K562 (cell line): ENCODE results near the gene LLCFC1. TPM values are rescaled to one million over a fixed set of nuclear protein-coding genes. Genes with fewer than 3 reads are reported as not detected.

ENCODE experiments used
- ATAC-seq: fragments of 200-7000 bp; cut with Tn5 transposase; 3 replicates; pipeline ENCODE4 v1.9.1; 2020; ENCODE audit warnings: moderate library complexity
- BruUV-seq: library from RNA; stranded (reverse); fragments of 400-500 nt; replicated peaks from 2 replicates; lab custom pipeline; 2021; lab: Mats Ljungman, UMichigan
- CTCF ChIA-PET: fragments of 300-600 bp; formaldehyde crosslinking; extraction: SDS; loops from one replicate; lab custom pipeline; 2021; ENCODE audit warnings: low intra/inter-chr PET ratio; lab: Yijun Ruan, JAX
- POLR2A ChIA-PET: fragments of 300-600, 350-650 bp; sonication (Branson Sonifier 250); formaldehyde crosslinking; extraction: SDS; loops from one replicate; lab custom pipeline; 2021; ENCODE audit warnings: antibody characterized with exemption, inconsistent platforms; lab: Yijun Ruan, JAX
- DNase-seq, 4 experiments: peaks; one replicate each; pipeline versions ENCODE4 v3.0.0 to v3.0.0-alpha.2; 2011 to 2018; ENCODE audit warnings: low spot score in 3 of 4, mixed read lengths in 3 of 4; ENCODE audit errors: extremely low read depth in 1 of 4
- FAIRE-seq: peaks from 2 replicates; lab custom pipeline; 2011; peaks lifted over from hg19 to GRCh38; lab: Jason Lieb, UNC
- H2AFZ ChIP-seq: 2 replicates; pipeline ENCODE4 v1.6.0; 2011; ENCODE audit warnings: low read depth, low read length, control low read depth, inconsistent platforms
- H3K27ac ChIP-seq: fragments of 200-600 bp; 3 replicates; pipeline ENCODE4 v1.8.0; 2011; ENCODE audit warnings: low read depth, mild to moderate bottlenecking, control low read depth, inconsistent platforms, low read length, moderate library complexity, mixed read lengths; ENCODE audit errors: extremely low read depth
- H3K27me3 ChIP-seq, 2 experiments: fragments of 300-600 bp in 1 of 2; 2 replicates in 1 of 2; 3 replicates in 1 of 2; pipeline versions ENCODE4 v1.6.0 to v1.8.0; 2011; ENCODE audit warnings: inconsistent platforms in 2 of 2, low read length in 2 of 2, mild to moderate bottlenecking in 1 of 2, mixed read lengths in 1 of 2, moderate library complexity in 1 of 2; ENCODE audit not compliant: control insufficient read depth in 2 of 2, insufficient read depth in 2 of 2
- H3K36me3 ChIP-seq: fragments of 300-600 bp; 3 replicates; pipeline ENCODE4 v1.8.0; 2011; ENCODE audit warnings: mild to moderate bottlenecking, low read length, inconsistent platforms; ENCODE audit not compliant: control insufficient read depth, insufficient read depth
- H3K4me1 ChIP-seq, 2 experiments: fragments of 200-600 bp in 1 of 2; replicated peaks in 1 of 2; 2 replicates in 1 of 2; 3 replicates in 1 of 2; pipeline versions ENCODE4 v1.5.1 to v1.8.0; 2011; ENCODE audit warnings: inconsistent platforms in 2 of 2, low read length in 2 of 2, mild to moderate bottlenecking in 1 of 2, mixed read lengths in 1 of 2, moderate library complexity in 1 of 2; ENCODE audit not compliant: control insufficient read depth in 2 of 2, insufficient read depth in 2 of 2
- H3K4me2 ChIP-seq: 2 replicates; pipeline ENCODE4 v1.6.1; 2011; ENCODE audit warnings: low read length, control low read depth, inconsistent platforms, mixed read lengths; ENCODE audit not compliant: insufficient read depth
- H3K4me3 ChIP-seq: fragments of 200-600 bp; sonication (generic), shearing (Covaris generic); 2 replicates; pipeline ENCODE4 v1.5.1; 2016; ENCODE audit warnings: control low read depth, inconsistent platforms
- H3K79me2 ChIP-seq: fragments of 200-600 bp; 3 replicates; pipeline ENCODE4 v1.8.0; 2011; ENCODE audit warnings: low read length, inconsistent platforms; ENCODE audit not compliant: control insufficient read depth, insufficient read depth
- H3K9ac ChIP-seq, 2 experiments: 2 replicates each; pipeline versions ENCODE4 v1.6.0 to v1.6.1; 2011; ENCODE audit warnings: low read depth in 2 of 2, low read length in 2 of 2, control low read depth in 1 of 2, inconsistent platforms in 1 of 2, mild to moderate bottlenecking in 1 of 2, mixed read lengths in 1 of 2; ENCODE audit not compliant: insufficient read depth in 1 of 2
- H3K9me1 ChIP-seq: one replicate; pipeline ENCODE4 v1.6.0; 2011; ENCODE audit warnings: inconsistent platforms, mild to moderate bottlenecking, low read length, moderate library complexity; ENCODE audit not compliant: control insufficient read depth, insufficient read depth
- H3K9me3 ChIP-seq: replicated peaks from 2 replicates; pipeline ENCODE4 v1.5.1; 2011; ENCODE audit warnings: low read depth, low read length, inconsistent platforms; ENCODE audit not compliant: control insufficient read depth, insufficient read depth
- H4K20me1 ChIP-seq: replicated peaks from 2 replicates; pipeline ENCODE4 v1.6.1; 2011; ENCODE audit warnings: low read length, inconsistent platforms, mixed read lengths; ENCODE audit not compliant: control insufficient read depth, insufficient read depth
- ASH1L ChIP-seq: fragments of 450-650 bp; IDR thresholded peaks from 2 replicates; pipeline ENCODE4 v1.6.1; 2018; ENCODE audit warnings: borderline replicate concordance, mild to moderate bottlenecking, low read depth; ENCODE audit not compliant: partially characterized antibody
- ATF7 ChIP-seq: fragments of 450-650 bp; IDR thresholded peaks from 2 replicates; pipeline ENCODE4 v1.7.1; 2014; ENCODE audit warnings: mild to moderate bottlenecking, moderate library complexity
- BRD9 ChIP-seq: fragments of 450-650 bp; IDR thresholded peaks from 2 replicates; pipeline ENCODE4 v1.6.1; 2018; ENCODE audit warnings: low read depth; ENCODE audit not compliant: partially characterized antibody
- CREB3 ChIP-seq: fragments of 450-650 bp; conservative IDR thresholded peaks from 2 replicates; pipeline ENCODE4 v1.6.1; 2016; ENCODE audit warnings: missing genetic modification characterization, low read depth, mild to moderate bottlenecking, missing compliant biosample characterization, moderate library complexity
- CSDE1 ChIP-seq, 2 experiments: fragments of 450-650 bp; IDR thresholded peaks; 2 replicates each; pipeline ENCODE4 v1.6.1; 2016; ENCODE audit warnings: mild to moderate bottlenecking in 1 of 2
- IRF2 ChIP-seq: sonication (generic); formaldehyde crosslinking; IDR thresholded peaks from 2 replicates; pipeline ENCODE4 v1.8.1; 2022; ENCODE audit warnings: mild to moderate bottlenecking, missing genetic modification reagents
- MXD1 ChIP-seq: fragments of 250-450 bp; sonication (Bioruptor Pico); IDR thresholded peaks from 2 replicates; pipeline ENCODE4 v1.8.0; 2021; ENCODE audit warnings: borderline replicate concordance, mild to moderate bottlenecking, moderate library complexity; ENCODE audit not compliant: poor library complexity, severe bottlenecking
- PBX2 ChIP-seq, 2 experiments: IDR thresholded peaks in 1 of 2; conservative IDR thresholded peaks in 1 of 2; 2 replicates each; pipeline ENCODE4 v1.6.1; 2016; ENCODE audit warnings: low read depth in 2 of 2, mild to moderate bottlenecking in 1 of 2, missing compliant biosample characterization in 1 of 2, missing genetic modification characterization in 1 of 2, moderate library complexity in 1 of 2
- RBM34 ChIP-seq: fragments of 200-400 bp; formaldehyde crosslinking; IDR thresholded peaks from 2 replicates; pipeline ENCODE4 v1.6.1; 2018; ENCODE audit warnings: low read length, borderline replicate concordance; ENCODE audit not compliant: insufficient read depth
- TCF15 ChIP-seq: fragments of 250-450 bp; sonication (Bioruptor Pico); IDR thresholded peaks from 2 replicates; pipeline ENCODE4 v1.8.0; 2022; ENCODE audit warnings: moderate library complexity, mild to moderate bottlenecking, inconsistent platforms
- ZFP30 ChIP-seq: fragments of 250-450 bp; sonication (Bioruptor Pico); IDR thresholded peaks from 2 replicates; pipeline ENCODE4 v1.8.0; 2022; ENCODE audit warnings: moderate library complexity, mild to moderate bottlenecking, inconsistent platforms, borderline replicate concordance
- ZNF766 ChIP-seq: fragments of 200-800 bp; sonication (Bioruptor generic); conservative IDR thresholded peaks from 2 replicates; pipeline ENCODE4 v1.6.1; 2016; ENCODE audit warnings: missing genetic modification characterization, missing compliant biosample characterization
- WGBS: fragments of 100-300 bp; shearing (Covaris generic); methylation state at CpG from one replicate; pipeline ENCODE4 v1.1.6; 2016; ENCODE audit warnings: low coverage, mixed read lengths; ENCODE audit not compliant: insufficient coverage; ENCODE audit errors: missing lambda C conversion rate; 5-methylcytosine and 5-hydroxymethylcytosine counted together
- in situ Hi-C: fragments of 300-500 bp; cut with MboI; formaldehyde crosslinking; loops from 4 replicates; pipeline ENCODE4 v1.15.0; 2018; ENCODE audit warnings: inconsistent platforms, mixed read lengths
- intact Hi-C: fragments of 100-400 bp; cut with micrococcal nuclease; formaldehyde crosslinking; loops from 2 replicates; pipeline ENCODE4 v1.14.2; 2022
- polyA plus RNA-seq, 8 experiments: library from polyadenylated mRNA; depleted of rRNA in 4 of 8; stranded (reverse) in 5 of 8; unstranded in 3 of 8; fragments of >200 nt; fragmentation: Nextera tagmentation in 2 of 8; fragmentation: Illumina TruSeq in 1 of 8; extraction: Ambion mirVana in 2 of 8; extraction: Trizol in 1 of 8; gene quantifications; 2 replicates each; pipeline versions ENCODE4 v1.2.1 to v1.2.3, GENCODE V29; 2011 to 2014; ENCODE audit warnings: inconsistent platforms in 1 of 8, missing spikeins in 1 of 8
- total RNA-seq, 7 experiments: library from RNA; depleted of rRNA in 6 of 7; stranded (reverse); fragments of >200 nt in 6 of 7; fragmentation: Illumina TruSeq in 2 of 7; extraction: Trizol in 2 of 7; gene quantifications; 2 replicates each; pipeline versions ENCODE4 v1.2.1 to v1.2.3, GENCODE V29; 2011 to 2021; ENCODE audit warnings: low replicate concordance in 1 of 7

LLCFC1 gene
- total and polyA plus RNA-seq, 9 of the 15 experiments (the other 6 are each of a cell fraction or from before 2014, with no cell fraction given), result not detected

- TF ChIP-seq CREB3, result no peak
- TF ChIP-seq RBM34, result no peak
- no peak for TF ChIP-seq TCF15
Measured at GRCh38 chr7:142896151-142896550, 43.1 kb upstream of the LLCFC1 start (continued).

GRCh38 chr7:142896741-142897379 lies 42.4 kb upstream of the LLCFC1 start:
- DNase-seq (no peak), FAIRE-seq (no peak), ATAC-seq (no peak)
- no peak overlapping the region for H3K9ac ChIP-seq
- no TSS peak for BruUV-seq
- no peak overlapping the region for H2AFZ ChIP-seq
- ChIA-PET POLR2A (interaction anchor here (0.6 to 1.5 kb wide), 4 partner anchors 10 to 34 kb away, joined by 3 to 6 read pairs (median 3); no protein-coding TSS in a partner anchor), CTCF (no interaction called here)
- no peaks in the 10 kb centered on the region for H3K9me3 ChIP-seq
- H3K36me3 ChIP-seq, result no peaks in the 10 kb centered on the region
- TF ChIP-seq BRD9 (no peak), ASH1L (no peak), ZFP30 (CRISPR knock-in tag) (no peak), IRF2 (CRISPR knock-in tag) (no peak), ZNF766 (no peak), CSDE1 (IDR thresholded peaks at IDR 0.05) (no peak), MXD1 (CRISPR knock-in tag) (no peak), ATF7 (no peak), PBX2 (CRISPR knock-in tag; IDR thresholded peaks at IDR 0.05; ENCODE audit: low read depth) (no peak), PBX2 (tag; conservative IDR thresholded peaks at IDR 0.05; ENCODE audit: low read depth) (no peak)
- H4K20me1 ChIP-seq, result peaks cover 10% of the 10 kb centered on the region; the same call in 1 of the 2 replicates
- no peaks in the 10 kb centered on the region for H3K79me2 ChIP-seq
- H3K27me3 ChIP-seq, result peaks cover 17 to 48% of the 10 kb centered on the region in 2 experiments
- H3K4me1 ChIP-seq, result no peaks in the 10 kb centered on the region
- no peak overlapping the region for H3K4me2 ChIP-seq
- WGBS, result 0% methylated on average over 3 of the region's 3 CpGs
- in situ Hi-C loops (no loop called here), intact Hi-C loops (no loop called here)
- no peak overlapping the region for H3K27ac ChIP-seq
- H3K4me3 ChIP-seq, result no peak overlapping the region
- H3K9me1 ChIP-seq, result peaks cover 2% of the 10 kb centered on the region
